ENCODE measurements around the gene NHS.
"Not testable (repeated sequence)": the region's sequence is repeated elsewhere in the genome, so short reads cannot be mapped to it uniquely, and the experiment has no call there.

The NHS gene

GRCh38 chrX:17501746-17502145, 126.7 kb downstream of the NHS start:
- no peak for DNase-seq

- DNase-seq, result not testable (repeated sequence)
Measured at GRCh38 chrX:17506352-17506751, 131.4 kb downstream of the NHS start.

GRCh38 chrX:17511556-17511955, 136.6 kb downstream of the NHS start:
- no peak for DNase-seq

- no peak for DNase-seq
Measured at GRCh38 chrX:17519358-17519757, 144.4 kb downstream of the NHS start.

- DNase-seq, result no peak
Measured at GRCh38 chrX:17520016-17520615, 145.1 kb downstream of the NHS start.

- DNase-seq, result no peak
Measured at GRCh38 chrX:17521871-17522693, 147.1 kb downstream of the NHS start.

GRCh38 chrX:17525266-17525665, 150.3 kb downstream of the NHS start:
- no peak for DNase-seq

- no peak for DNase-seq
Measured at GRCh38 chrX:17525762-17526555, 151.0 kb downstream of the NHS start.

GRCh38 chrX:17527135-17527701, 152.2 kb downstream of the NHS start:
- no peak for DNase-seq

GRCh38 chrX:17527922-17528321, 152.9 kb downstream of the NHS start:
- DNase-seq, result no peak

- DNase-seq, result no peak
Measured at GRCh38 chrX:17529151-17529745, 154.2 kb downstream of the NHS start.

- no peak for DNase-seq
Measured at GRCh38 chrX:17531500-17531899, 156.5 kb downstream of the NHS start.

- DNase-seq, result peak; percentile 11
Measured at GRCh38 chrX:17535229-17535628, 160.2 kb downstream of the NHS start.

- no peak for DNase-seq
Measured at GRCh38 chrX:17537723-17538243, 162.8 kb downstream of the NHS start.

- DNase-seq, result no peak
Measured at GRCh38 chrX:17542123-17542522, 167.1 kb downstream of the NHS start.

- DNase-seq, result no peak
Measured at GRCh38 chrX:17544821-17545220, 169.8 kb downstream of the NHS start.

- no peak for DNase-seq
Measured at GRCh38 chrX:17546356-17546755, 171.4 kb downstream of the NHS start.

GRCh38 chrX:17547658-17548057, 172.7 kb downstream of the NHS start:
- no peak for DNase-seq

- DNase-seq, result no peak
Measured at GRCh38 chrX:17549107-17549651, 174.2 kb downstream of the NHS start.

GRCh38 chrX:17550011-17550410, 175.0 kb downstream of the NHS start:
- DNase-seq, result no peak

GRCh38 chrX:17552044-17552650, 177.1 kb downstream of the NHS start:
- no peak for DNase-seq

- DNase-seq, result no peak
Measured at GRCh38 chrX:17553469-17553868, 178.5 kb downstream of the NHS start.
